Muscle layer of duodenum (tissue), 2 donors: ENCODE measurements around the gene C16orf95.
"Not testable (repeated sequence)": the region's sequence is repeated elsewhere in the genome, so short reads cannot be mapped to it uniquely, and the experiment has no call there.

Experiments used
- H3K27ac ChIP-seq: one replicate; pipeline ENCODE4 v1.7.0; 2013; ENCODE audit warnings: mild to moderate bottlenecking, low read length
- H3K27me3 ChIP-seq: one replicate; pipeline ENCODE4 v1.7.0; 2013; ENCODE audit warnings: low read depth, mild to moderate bottlenecking, control low read depth, low read length
- H3K36me3 ChIP-seq, 2 donors: one replicate each; pipeline ENCODE4 v1.7.0; 2013; ENCODE audit warnings: low read length in 2 of 2, control low read depth in 1 of 2, mild to moderate bottlenecking in 1 of 2; ENCODE audit not compliant: insufficient read depth in 2 of 2, control insufficient read depth in 1 of 2
- H3K4me1 ChIP-seq, 2 donors: one replicate each; pipeline ENCODE4 v1.7.0; 2013; ENCODE audit warnings: low read length in 2 of 2, mild to moderate bottlenecking in 2 of 2, control low read depth in 1 of 2, moderate library complexity in 1 of 2; ENCODE audit not compliant: insufficient read depth in 2 of 2, control insufficient read depth in 1 of 2
- H3K4me3 ChIP-seq, 2 donors: one replicate each; pipeline ENCODE4 v1.7.0; 2013; ENCODE audit warnings: low read length in 2 of 2, low read depth in 1 of 2, mild to moderate bottlenecking in 1 of 2
- H3K9me3 ChIP-seq, 2 donors: one replicate each; pipeline ENCODE4 v1.7.0; 2013; ENCODE audit warnings: low read length in 2 of 2, control low read depth in 1 of 2, mild to moderate bottlenecking in 1 of 2; ENCODE audit not compliant: control insufficient read depth in 1 of 2
- donor health status: healthy.

The C16orf95 gene

GRCh38 chr16:87345726-87346424 lies 28.7 kb upstream of the C16orf95 start:
- Histone ChIP-seq H3K36me3 (peaks cover 20 to 41% of the 10 kb centered on the region in 2 donors), H3K27me3 (no peaks in the 10 kb centered on the region), H3K9me3 (no peaks in the 10 kb centered on the region), H3K27ac (no peak overlapping the region), H3K4me1 (no peaks in the 10 kb centered on the region), H3K4me3 (no peak overlapping the region)

- H3K36me3 ChIP-seq = peaks cover 20 to 41% of the 10 kb centered on the region in 2 donors
- no peaks in the 10 kb centered on the region for H3K9me3 ChIP-seq
- no peak overlapping the region for H3K4me3 ChIP-seq
- no peaks in the 10 kb centered on the region for H3K4me1 ChIP-seq
- no peaks in the 10 kb centered on the region for H3K27me3 ChIP-seq
- H3K27ac ChIP-seq = no peak overlapping the region
These were observed 27.9 kb upstream of the C16orf95 start for GRCh38 chr16:87344931-87345631.

GRCh38 chr16:87344165-87344930 lies 27.2 kb upstream of the C16orf95 start:
- H3K27ac ChIP-seq = no peak overlapping the region
- H3K27me3 ChIP-seq = no peaks in the 10 kb centered on the region
- no peak overlapping the region for H3K4me3 ChIP-seq
- H3K9me3 ChIP-seq = no peaks in the 10 kb centered on the region
- peaks cover 20 to 45% of the 10 kb centered on the region in 2 donors for H3K36me3 ChIP-seq
- H3K4me1 ChIP-seq = no peaks in the 10 kb centered on the region

GRCh38 chr16:87343753-87344050 lies 26.5 kb upstream of the C16orf95 start:
- Histone ChIP-seq H3K9me3 (no peaks in the 10 kb centered on the region), H3K36me3 (peaks cover 20 to 50% of the 10 kb centered on the region in 2 donors), H3K4me3 (no peak overlapping the region), H3K27me3 (no peaks in the 10 kb centered on the region), H3K27ac (no peak overlapping the region), H3K4me1 (no peaks in the 10 kb centered on the region)

- Histone ChIP-seq H3K4me3 (no peak overlapping the region), H3K36me3 (peaks cover 20 to 52% of the 10 kb centered on the region in 2 donors), H3K27ac (no peak overlapping the region)
These were observed 26.0 kb upstream of the C16orf95 start for GRCh38 chr16:87342978-87343752.

GRCh38 chr16:87342504-87342903 lies 25.3 kb upstream of the C16orf95 start:
- Histone ChIP-seq H3K4me3 (no peak overlapping the region), H3K27ac (no peak overlapping the region), H3K27me3 (no peaks in the 10 kb centered on the region), H3K4me1 (no peaks in the 10 kb centered on the region), H3K36me3 (peaks cover 20 to 56% of the 10 kb centered on the region in 2 donors), H3K9me3 (no peaks in the 10 kb centered on the region)

More at GRCh38 chr16:87342978-87343752, 26.0 kb upstream of the C16orf95 start:
- H3K9me3 ChIP-seq = no peaks in the 10 kb centered on the region
- no peaks in the 10 kb centered on the region for H3K4me1 ChIP-seq
- no peaks in the 10 kb centered on the region for H3K27me3 ChIP-seq

- no peaks in the 10 kb centered on the region for H3K4me1 ChIP-seq
- peaks cover 21 to 62% of the 10 kb centered on the region in 2 donors for H3K36me3 ChIP-seq
- H3K9me3 ChIP-seq = no peaks in the 10 kb centered on the region
- no peak overlapping the region for H3K4me3 ChIP-seq
- no peaks in the 10 kb centered on the region for H3K27me3 ChIP-seq
- no peak overlapping the region for H3K27ac ChIP-seq
These were observed 23.0 kb upstream of the C16orf95 start for GRCh38 chr16:87340198-87340597.

- H3K9me3 ChIP-seq, H3K4me1 ChIP-seq, H3K27ac ChIP-seq, H3K4me3 ChIP-seq, H3K27me3 ChIP-seq: not testable (repeated sequence)
- H3K36me3 ChIP-seq = peaks cover 23 to 67% of the 10 kb centered on the region in 2 donors
These were observed 22.5 kb upstream of the C16orf95 start for GRCh38 chr16:87339724-87340105.

GRCh38 chr16:87339086-87339723 lies 22.0 kb upstream of the C16orf95 start:
- H3K9me3 ChIP-seq = no peaks in the 10 kb centered on the region
- no peak overlapping the region for H3K4me3 ChIP-seq
- no peak overlapping the region for H3K27ac ChIP-seq
- no peaks in the 10 kb centered on the region for H3K4me1 ChIP-seq
- no peaks in the 10 kb centered on the region for H3K27me3 ChIP-seq
- H3K36me3 ChIP-seq = peaks cover 28 to 71% of the 10 kb centered on the region in 2 donors

GRCh38 chr16:87338155-87338765 lies 21.1 kb upstream of the C16orf95 start:
- peaks cover 31 to 70% of the 10 kb centered on the region in 2 donors for H3K36me3 ChIP-seq
- no peak overlapping the region for H3K4me3 ChIP-seq
- no peak overlapping the region for H3K27ac ChIP-seq
- no peaks in the 10 kb centered on the region for H3K9me3 ChIP-seq
- H3K27me3 ChIP-seq = no peaks in the 10 kb centered on the region
- H3K4me1 ChIP-seq = no peaks in the 10 kb centered on the region
